Stimulated activated CD8-positive, alpha-beta memory T cell treated with anti-CD3 and anti-CD28 coated beads, Interleukin-15, amount 100 ng/mL, for 48 hours (primary cell): Measurements from ENCODE around the gene CHST7.

Experiments
- DNase-seq, 2 donors: peaks; one replicate each; pipeline ENCODE4 v3.0.0-alpha.2; 2020; ENCODE audit warnings: low read depth in 2 of 2

The CHST7 gene

GRCh38 chrX:46607916-46608315 lies 34.4 kb downstream of the CHST7 start:
- DNase-seq: no peak

GRCh38 chrX:46610070-46610658 lies 36.6 kb downstream of the CHST7 start:
- no peak for DNase-seq

- DNase-seq: no peak
Observed at GRCh38 chrX:46611658-46612362, 38.2 kb downstream of the CHST7 start.

GRCh38 chrX:46617906-46618305 lies 44.3 kb downstream of the CHST7 start:
- no peak for DNase-seq

- no peak for DNase-seq
Observed at GRCh38 chrX:46618947-46619346, 45.4 kb downstream of the CHST7 start.

- no peak for DNase-seq
Observed at GRCh38 chrX:46620505-46620904, 46.9 kb downstream of the CHST7 start.

GRCh38 chrX:46621572-46621971 lies 48.0 kb downstream of the CHST7 start:
- DNase-seq: no peak

GRCh38 chrX:46624090-46624786 lies 50.7 kb downstream of the CHST7 start:
- no peak for DNase-seq

- DNase-seq: no peak
Observed at GRCh38 chrX:46626566-46626965, 53.0 kb downstream of the CHST7 start.

GRCh38 chrX:46627062-46627461 lies 53.5 kb downstream of the CHST7 start:
- no peak for DNase-seq

GRCh38 chrX:46627711-46628419 lies 54.3 kb downstream of the CHST7 start:
- DNase-seq: no peak

GRCh38 chrX:46628460-46629371 lies 55.2 kb downstream of the CHST7 start:
- peak in 1 of 2 donors; percentile 27 for DNase-seq

- no peak for DNase-seq
Observed at GRCh38 chrX:46630141-46630540, 56.6 kb downstream of the CHST7 start.

- no peak for DNase-seq
Observed at GRCh38 chrX:46634577-46634976, 61.0 kb downstream of the CHST7 start.

GRCh38 chrX:46635186-46635585 lies 61.6 kb downstream of the CHST7 start:
- DNase-seq: no peak

GRCh38 chrX:46636223-46636622 lies 62.7 kb downstream of the CHST7 start:
- DNase-seq: no peak

- peak in 1 of 2 donors; percentile 23 for DNase-seq
Observed at GRCh38 chrX:46637938-46638337, 64.4 kb downstream of the CHST7 start.

GRCh38 chrX:46642145-46642544 lies 68.6 kb downstream of the CHST7 start:
- DNase-seq: no peak

- no peak for DNase-seq
Observed at GRCh38 chrX:46643636-46644035, 70.1 kb downstream of the CHST7 start.

- no peak for DNase-seq
Observed at GRCh38 chrX:46645614-46646013, 72.0 kb downstream of the CHST7 start.

- DNase-seq: no peak
Observed at GRCh38 chrX:46647251-46647650, 73.7 kb downstream of the CHST7 start.
